GM21529 (cell line): ENCODE results near the gene ZC2HC1C.

Experiments used
- ATAC-seq: cut with Tn5 transposase; IDR thresholded peaks from one replicate; pipeline ENCODE4 v1.9.1; 2021; ENCODE audit not compliant: unreplicated experiment

Gene ZC2HC1C

GRCh38 chr14:75128596-75128990, 59.2 kb downstream of the ZC2HC1C start:
- ATAC-seq = no peak
